Astrocyte (in vitro differentiated cells and primary cell): Measurements from ENCODE around the gene CPNE7.
"Not testable (repeated sequence)": the region's sequence is repeated elsewhere in the genome, so short reads cannot be mapped to it uniquely, and the experiment has no call there.

Source experiments
- CTCF ChIP-seq: IDR thresholded peaks from 2 replicates; pipeline ENCODE4 v1.5.1; 2011; ENCODE audit warnings: low read depth, mild to moderate bottlenecking, inconsistent platforms, low read length, moderate library complexity; ENCODE audit not compliant: insufficient read depth
- EZH2 ChIP-seq: IDR thresholded peaks from 2 replicates; pipeline ENCODE4 v1.6.1; 2012; ENCODE audit warnings: mild to moderate bottlenecking, low read length, inconsistent platforms; ENCODE audit not compliant: insufficient read depth

GRCh38 chr16:89570983-89571598 lies 4.5 kb upstream of the CPNE7 start:
- not testable (repeated sequence) for TF ChIP-seq CTCF, EZH2
